SU-DHL-6 (cell line): ENCODE data around the gene RP9.

Experiments used
- H2AFZ ChIP-seq: fragments of 200-600 bp; sonication (generic); 2 replicates; pipeline ENCODE4 v1.6.1; 2014; ENCODE audit warnings: low read depth, mild to moderate bottlenecking, moderate library complexity, mixed read lengths, antibody characterized with exemption, low read length; ENCODE audit not compliant: severe bottlenecking
- H3F3A ChIP-seq: fragments of 200-600 bp; shearing (Covaris generic); 2 replicates; pipeline ENCODE4 v1.6.0; 2016; ENCODE audit warnings: antibody characterized with exemption, mild to moderate bottlenecking; ENCODE audit not compliant: insufficient read depth
- H3K27ac ChIP-seq: fragments of 200-600 bp; sonication (generic); 2 replicates; pipeline ENCODE4 v1.5.1; 2016; ENCODE audit warnings: low read depth, mild to moderate bottlenecking, low read length, moderate library complexity, mixed read lengths
- H3K27me3 ChIP-seq: fragments of 200-600 bp; sonication (generic), shearing (Covaris generic); 2 replicates; pipeline ENCODE4 v1.6.0; 2014; ENCODE audit warnings: mild to moderate bottlenecking, low read length
- H3K36me3 ChIP-seq: fragments of 200-600 bp; sonication (generic); 2 replicates; pipeline ENCODE4 v1.6.1; 2014; ENCODE audit warnings: mild to moderate bottlenecking, low read length, mixed read lengths
- H3K4me2 ChIP-seq: fragments of 300-600, 200-600 bp; shearing (Covaris generic), sonication (generic); 2 replicates; pipeline ENCODE4 v1.6.0; 2014; ENCODE audit warnings: low read length, low read depth, mild to moderate bottlenecking; ENCODE audit not compliant: poor library complexity, severe bottlenecking
- H3K4me3 ChIP-seq: fragments of 200-600 bp; sonication (generic); 2 replicates; pipeline ENCODE4 v1.5.1; 2014; ENCODE audit warnings: antibody characterized with exemption, low read length, mild to moderate bottlenecking, mixed read lengths; ENCODE audit not compliant: insufficient read depth, poor library complexity, severe bottlenecking
- H3K79me2 ChIP-seq: fragments of 200-600 bp; sonication (generic); 2 replicates; pipeline ENCODE4 v1.6.1; 2014; ENCODE audit warnings: mild to moderate bottlenecking, low read length, moderate library complexity; ENCODE audit not compliant: insufficient read depth
- H3K9ac ChIP-seq: fragments of 200-600 bp; sonication (generic); 2 replicates; pipeline ENCODE4 v1.7.0; 2014; ENCODE audit warnings: mild to moderate bottlenecking, low read length
- H3K9me2 ChIP-seq: fragments of 200-600 bp; sonication (generic); replicated peaks from 2 replicates; pipeline ENCODE4 v1.6.1; 2014; ENCODE audit warnings: low read length; ENCODE audit not compliant: insufficient read depth
- H3K9me3 ChIP-seq: fragments of 200-600 bp; sonication (generic); 2 replicates; pipeline ENCODE4 v1.6.1; 2014; ENCODE audit warnings: low read length, mixed read lengths; ENCODE audit not compliant: insufficient read depth
- H4K20me1 ChIP-seq: fragments of 200-600 bp; sonication (generic); 2 replicates; pipeline ENCODE4 v1.6.1; 2014; ENCODE audit warnings: low read depth, mild to moderate bottlenecking, antibody characterized with exemption, low read length, moderate library complexity, mixed read lengths
- CTCF ChIP-seq: fragments of 200-600 bp; sonication (generic); IDR thresholded peaks from one replicate; pipeline ENCODE4 v1.5.1; 2017; ENCODE audit warnings: antibody characterized with exemption, mild to moderate bottlenecking, low read length, moderate library complexity; ENCODE audit not compliant: insufficient read depth, poor library complexity, severe bottlenecking
- EZH2phosphoT487 ChIP-seq: fragments of 200-600 bp; sonication (generic), shearing (Covaris generic); conservative IDR thresholded peaks from 2 replicates; pipeline ENCODE4 v1.6.1; 2018; ENCODE audit warnings: mild to moderate bottlenecking, antibody characterized with exemption, low read length, moderate library complexity, mixed read lengths

The RP9 gene

GRCh38 chr7:33087356-33087755 is 21.8 kb downstream of the RP9 start:
- Histone ChIP-seq H3K27ac (no peak overlapping the region), H3K9me2 (no peaks in the 10 kb centered on the region), H3F3A (no peaks in the 10 kb centered on the region), H3K9me3 (no peaks in the 10 kb centered on the region), H3K27me3 (0 out of 2 replicates have a peak, but pooled peaks cover 2% of the 10 kb centered on the region), H2AFZ (no peak overlapping the region), H3K36me3 (no peaks in the 10 kb centered on the region), H3K4me2 (no peak overlapping the region), H3K79me2 (no peaks in the 10 kb centered on the region), H3K9ac (no peak overlapping the region), H3K4me3 (no peak overlapping the region), H4K20me1 (no peaks in the 10 kb centered on the region)
- TF ChIP-seq EZH2phosphoT487 = no peak
- no peak for TF ChIP-seq CTCF

DNA sequence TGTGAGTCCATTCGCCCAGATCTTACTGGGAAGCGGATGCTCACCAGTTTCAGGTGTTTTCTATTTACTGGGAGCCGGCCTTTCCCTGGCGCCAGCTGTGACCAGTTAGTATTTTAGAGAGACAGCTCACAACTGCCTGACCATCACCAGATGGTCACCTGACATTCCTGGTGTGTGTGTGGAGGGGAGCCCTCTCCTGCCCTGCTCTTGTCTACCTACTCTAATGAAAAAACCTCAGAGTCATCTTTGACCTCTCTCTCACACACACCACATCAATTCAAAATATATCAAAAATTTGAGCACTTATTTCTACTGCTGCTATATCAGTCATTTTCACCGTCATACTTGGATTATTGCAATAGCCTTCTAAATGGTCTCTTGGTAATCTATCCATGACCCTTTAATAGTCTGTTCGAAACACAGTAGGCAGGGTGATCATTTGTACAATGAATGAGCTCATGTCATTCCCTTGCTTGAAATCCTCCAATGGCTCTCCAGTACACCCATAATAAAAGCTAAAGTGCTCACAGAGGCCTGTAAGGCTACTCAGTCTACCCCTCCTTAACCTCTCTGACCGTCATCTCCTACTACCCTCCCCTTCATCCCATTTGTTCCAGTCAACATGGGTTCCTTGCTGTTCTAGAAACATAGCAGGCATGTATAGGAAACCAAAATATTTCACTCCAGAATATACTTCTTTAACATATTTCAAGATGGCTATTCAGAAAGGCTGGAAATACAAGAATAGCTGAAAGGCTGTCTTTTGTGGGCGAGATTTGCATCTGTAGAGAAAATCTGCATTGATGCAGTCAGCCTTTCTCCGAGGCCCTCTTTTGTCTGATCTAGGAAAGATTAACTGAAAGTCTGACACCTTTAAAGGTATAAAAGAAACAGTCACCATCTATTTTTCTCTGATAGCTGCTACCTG is 29.2 kb downstream of the RP9 start:
- Histone ChIP-seq H3K79me2 (no peaks in the 10 kb centered on the region), H3K27ac (no peak overlapping the region), H3F3A (no peaks in the 10 kb centered on the region), H3K4me3 (no peak overlapping the region), H3K36me3 (no peaks in the 10 kb centered on the region), H3K9me3 (no peaks in the 10 kb centered on the region), H2AFZ (no peak overlapping the region), H3K9me2 (no peaks in the 10 kb centered on the region), H3K4me2 (no peak overlapping the region), H3K9ac (no peak overlapping the region), H4K20me1 (no peaks in the 10 kb centered on the region), H3K27me3 (no peaks in the 10 kb centered on the region)
- TF ChIP-seq CTCF (no peak), EZH2phosphoT487 (no peak)

GRCh38 chr7:33079096-33079495 is 30.1 kb downstream of the RP9 start:
- TF ChIP-seq CTCF (no peak), EZH2phosphoT487 (no peak)
- H3K9me3 ChIP-seq = no peaks in the 10 kb centered on the region

More at GRCh38 chr7:33079096-33079495, 30.1 kb downstream of the RP9 start:
- Histone ChIP-seq H3K9me2 (no peaks in the 10 kb centered on the region), H3F3A (no peaks in the 10 kb centered on the region), H3K27me3 (no peaks in the 10 kb centered on the region), H3K9ac (no peak overlapping the region), H3K79me2 (no peaks in the 10 kb centered on the region), H3K36me3 (no peaks in the 10 kb centered on the region), H2AFZ (no peak overlapping the region), H3K4me2 (no peak overlapping the region), H4K20me1 (no peaks in the 10 kb centered on the region), H3K27ac (no peak overlapping the region), H3K4me3 (no peak overlapping the region)
